Measurements from ENCODE around the gene PSMD14. TPM values are rescaled to one million over a fixed set of nuclear protein-coding genes. Genes with fewer than 3 reads are reported as not detected.

Gene PSMD14
- total and polyA plus RNA-seq, 2 of the 13 experiments (the other 11 are each of a cell fraction or from before 2014, with no cell fraction given) = 60.6 to 149 TPM

GRCh38 chr2:161308178-161308955 is at the start of gene PSMD14 (continued):
- TF ChIP-seq ZUFSP (CRISPR knock-in tag; IDR thresholded peaks at IDR 0.05; ENCODE audit: borderline replicate concordance) = no peak
- no peak for TF ChIP-seq ZNF513 (CRISPR knock-in tag; conservative IDR thresholded peaks at IDR 0.05)
- TF ChIP-seq GPBP1L1 (CRISPR knock-in tag; IDR thresholded peaks at IDR 0.05) = no peak
- TF ChIP-seq DNMT3B (CRISPR knock-in tag; conservative IDR thresholded peaks at IDR 0.05) = peak; percentile 37; the same call in 1 of the 2 replicates
- 0 out of 2 replicates have a peak, but pooled peaks have one; percentile 60 for TF ChIP-seq ZNF780A (CRISPR knock-in tag; IDR thresholded peaks at IDR 0.05)
- TF ChIP-seq ATRX (CRISPR knock-in tag; IDR thresholded peaks at IDR 0.05; ENCODE audit: borderline replicate concordance) = no peak; the same call in 1 of the 2 replicates
- peak; percentile 96 for TF ChIP-seq MTERF4 (CRISPR knock-in tag; IDR thresholded peaks at IDR 0.05)
- TF ChIP-seq DMAP1 (CRISPR knock-in tag; IDR thresholded peaks at IDR 0.05) = peak; percentile 99
- TF ChIP-seq TCF12 (IDR thresholded peaks at IDR 0.05) = no peak
- peak; percentile 93; the same call in 1 of the 2 replicates for TF ChIP-seq TCF12 (CRISPR knock-in tag; IDR thresholded peaks at IDR 0.05)
- peak; percentile 71; the same call in 1 of the 2 replicates for TF ChIP-seq KLF15 (CRISPR knock-in tag; IDR thresholded peaks at IDR 0.05; ENCODE audit: borderline replicate concordance)
- TF ChIP-seq HIVEP1 (CRISPR knock-in tag; IDR thresholded peaks at IDR 0.05) = peak; percentile 91
- peak; percentile 55; the same call in 1 of the 2 replicates for TF ChIP-seq ZFP1 (CRISPR knock-in tag; IDR thresholded peaks at IDR 0.05)
- TF ChIP-seq SMARCE1 (IDR thresholded peaks at IDR 0.05; ENCODE audit: borderline replicate concordance) = no peak
- peak; percentile 54; the same call in 1 of the 2 replicates for TF ChIP-seq WIZ (CRISPR knock-in tag; IDR thresholded peaks at IDR 0.05)
- TF ChIP-seq ZC3H13 (CRISPR knock-in tag; IDR thresholded peaks at IDR 0.05) = no peak; the same call in none of the 2 replicates
- peak; percentile 65; the same call in 1 of the 2 replicates for TF ChIP-seq PRDM15 (CRISPR knock-in tag; IDR thresholded peaks at IDR 0.05)
- no peak for TF ChIP-seq ZNF367 (CRISPR knock-in tag; IDR thresholded peaks at IDR 0.05; ENCODE audit: borderline replicate concordance)
- no peak; the same call in 1 of the 2 replicates for TF ChIP-seq SP5 (CRISPR knock-in tag; IDR thresholded peaks at IDR 0.05; ENCODE audit: borderline replicate concordance, low read depth)
- TF ChIP-seq ETV5 (CRISPR knock-in tag; IDR thresholded peaks at IDR 0.05; ENCODE audit: borderline replicate concordance) = peak; percentile 95

All from HepG2 (cell line).